GM12878 (cell line): ENCODE data around the gene OMP. TPM values are rescaled to one million over a fixed set of nuclear protein-coding genes. Genes with fewer than 3 reads are reported as not detected.

Experiments
- ATAC-seq: fragments of 200-7000 bp; cut with Tn5 transposase; 3 replicates; pipeline ENCODE4 v1.9.1; 2020; ENCODE audit warnings: mild to moderate bottlenecking, moderate library complexity
- BruUV-seq: library from RNA; stranded (reverse); fragments of 400-500 nt; replicated peaks from 2 replicates; lab custom pipeline; 2021; lab: Mats Ljungman, UMichigan
- CTCF ChIA-PET: fragments of 300-600 bp; sonication (Branson Sonifier 250); formaldehyde crosslinking; extraction: SDS; loops from one replicate; lab custom pipeline; 2021; ENCODE audit warnings: inconsistent platforms; lab: Yijun Ruan, JAX
- POLR2A ChIA-PET: fragments of 350-600 bp; formaldehyde crosslinking; extraction: SDS; loops from one replicate; lab custom pipeline; 2021; ENCODE audit warnings: inconsistent platforms; lab: Charles Lee
- RAD21 ChIA-PET: fragments of 300-600 bp; sonication (Branson Sonifier 250); formaldehyde crosslinking; loops from one replicate; lab custom pipeline; 2023; ENCODE audit warnings: antibody characterized with exemption; ENCODE audit not compliant: unreplicated experiment; lab: Charles Lee
- SMC1A ChIA-PET: fragments of 300-600 bp; sonication (Branson Sonifier 250); formaldehyde crosslinking; loops from one replicate; lab custom pipeline; 2023; ENCODE audit not compliant: unreplicated experiment, uncharacterized antibody; lab: Charles Lee
- DNase-seq: peaks from one replicate; pipeline ENCODE4 v3.0.0-alpha.2; 2011; ENCODE audit warnings: low read depth, low spot score
- FAIRE-seq: peaks from 3 replicates; lab custom pipeline; 2011; peaks lifted over from hg19 to GRCh38; lab: Jason Lieb, UNC
- H2AFZ ChIP-seq: 2 replicates; pipeline ENCODE4 v1.6.0; 2011; ENCODE audit warnings: low read depth, low read length, control low read depth; ENCODE audit not compliant: control insufficient read depth
- H3K27ac ChIP-seq: 2 replicates; pipeline ENCODE4 v1.5.1; 2011; ENCODE audit warnings: control low read depth; ENCODE audit not compliant: control insufficient read depth, insufficient read depth
- H3K27me3 ChIP-seq, 2 experiments: replicated peaks in 1 of 2; 2 replicates each; pipeline versions ENCODE4 v1.6.0 to v1.6.1; 2011; ENCODE audit warnings: low read length in 1 of 2; ENCODE audit not compliant: control insufficient read depth in 2 of 2, insufficient read depth in 2 of 2
- H3K36me3 ChIP-seq, 2 experiments: 2 replicates each; pipeline ENCODE4 v1.5.1; 2011; ENCODE audit warnings: low read length in 1 of 2; ENCODE audit not compliant: control insufficient read depth in 2 of 2, insufficient read depth in 2 of 2
- H3K4me1 ChIP-seq: 2 replicates; pipeline ENCODE4 v1.6.1; 2011; ENCODE audit warnings: mild to moderate bottlenecking, low read length, moderate library complexity, mixed read lengths; ENCODE audit not compliant: control insufficient read depth, insufficient read depth
- H3K4me2 ChIP-seq: 2 replicates; pipeline ENCODE4 v1.6.0; 2011; ENCODE audit warnings: control low read depth; ENCODE audit not compliant: control insufficient read depth, insufficient read depth
- H3K4me3 ChIP-seq: fragments of 200-600 bp; sonication (generic); 2 replicates; pipeline ENCODE4 v1.5.1; 2016
- H3K79me2 ChIP-seq: 2 replicates; pipeline ENCODE4 v1.6.0; 2011; ENCODE audit warnings: low read length; ENCODE audit not compliant: control insufficient read depth, insufficient read depth
- H3K9ac ChIP-seq: 2 replicates; pipeline ENCODE4 v1.8.0; 2011; ENCODE audit warnings: low read length, control low read depth, mixed read lengths; ENCODE audit not compliant: control insufficient read depth, insufficient read depth
- H3K9me3 ChIP-seq: replicated peaks from 3 replicates; pipeline ENCODE4 v1.5.1; 2011; ENCODE audit warnings: mild to moderate bottlenecking, low read length; ENCODE audit not compliant: control insufficient read depth, insufficient read depth
- H4K20me1 ChIP-seq: 2 replicates; pipeline ENCODE4 v1.6.0; 2011; ENCODE audit not compliant: control insufficient read depth, insufficient read depth
- ESRRA ChIP-seq: IDR thresholded peaks from 2 replicates; pipeline ENCODE4 v1.6.1; 2012; ENCODE audit warnings: mild to moderate bottlenecking, low read length, improper control_type of control experiment
- ETV6 ChIP-seq, 2 experiments: fragments of 450-650 bp in 1 of 2; IDR thresholded peaks in 1 of 2; conservative IDR thresholded peaks in 1 of 2; 2 replicates each; pipeline ENCODE4 v1.6.1; 2014; ENCODE audit warnings: antibody characterized with exemption in 1 of 2, borderline replicate concordance in 1 of 2, low read depth in 1 of 2, mild to moderate bottlenecking in 1 of 2, moderate library complexity in 1 of 2
- JUND ChIP-seq: IDR thresholded peaks from 2 replicates; pipeline ENCODE4 v1.6.1; 2012; ENCODE audit warnings: low read depth, mild to moderate bottlenecking, low read length, improper control_type of control experiment, moderate library complexity
- MEF2B ChIP-seq: fragments of 450-650 bp; IDR thresholded peaks from 2 replicates; pipeline ENCODE4 v1.6.1; 2018; ENCODE audit warnings: mild to moderate bottlenecking, moderate library complexity; ENCODE audit not compliant: partially characterized antibody, poor library complexity, severe bottlenecking
- NFYA ChIP-seq: IDR thresholded peaks from 2 replicates; pipeline ENCODE4 v1.6.1; 2011; ENCODE audit warnings: low read depth, mild to moderate bottlenecking, low read length, improper control_type of control experiment, borderline replicate concordance
- PAX8 ChIP-seq: fragments of 450-650 bp; IDR thresholded peaks from 2 replicates; pipeline ENCODE4 v1.6.1; 2017; ENCODE audit warnings: mild to moderate bottlenecking, moderate library complexity
- STAT3 ChIP-seq: IDR thresholded peaks from 2 replicates; pipeline ENCODE4 v1.6.1; 2011; ENCODE audit warnings: low read depth, low read length, improper control_type of control experiment
- SUPT20H ChIP-seq: IDR thresholded peaks from 2 replicates; pipeline ENCODE4 v1.6.1; 2011; ENCODE audit warnings: low read depth, mild to moderate bottlenecking, low read length, moderate library complexity, borderline replicate concordance; ENCODE audit not compliant: control insufficient read depth
- TAF1 ChIP-seq: IDR thresholded peaks from 2 replicates; pipeline ENCODE4 v1.6.1; 2011; ENCODE audit warnings: mild to moderate bottlenecking, low read depth, low read length, borderline replicate concordance
- ZNF24 ChIP-seq: fragments of 450-650 bp; IDR thresholded peaks from 2 replicates; pipeline ENCODE4 v1.6.1; 2017; ENCODE audit warnings: antibody characterized with exemption, mild to moderate bottlenecking
- WGBS: methylation state at CpG from one replicate; pipeline ENCODE4 v1.1.6; 2016; ENCODE audit warnings: low lambda C conversion rate; ENCODE audit not compliant: insufficient replicate concordance, insufficient coverage; ENCODE audit errors: missing lambda C conversion rate; 5-methylcytosine and 5-hydroxymethylcytosine counted together
- in situ Hi-C: fragments of 300-500 bp; cut with MboI; formaldehyde crosslinking; loops from 9 replicates; pipeline ENCODE4 v1.14.3; 2018; ENCODE audit warnings: mixed read lengths
- intact Hi-C: fragments of 100-400 bp; cut with micrococcal nuclease; formaldehyde crosslinking; loops from one replicate; pipeline ENCODE4 v1.14.2; 2022; ENCODE audit not compliant: unreplicated experiment
- polyA plus RNA-seq, 11 experiments: library from polyadenylated mRNA; depleted of rRNA in 4 of 11; unstranded in 6 of 11; stranded (reverse) in 5 of 11; fragments of >200 nt; fragmentation: Nextera tagmentation in 4 of 11; fragmentation: Illumina TruSeq in 1 of 11; extraction: Ambion mirVana in 4 of 11; extraction: Trizol in 1 of 11; gene quantifications; 1 replicate in 1 of 11; 2 replicates in 10 of 11; pipeline versions ENCODE4 v1.2.1 to v1.2.3, GENCODE V29; 2011 to 2016; ENCODE audit warnings: inconsistent platforms in 2 of 11, missing spikeins in 2 of 11, low read depth in 1 of 11
- total RNA-seq, 4 experiments: library from RNA; depleted of rRNA in 3 of 4; stranded (reverse); fragments of >200 nt in 3 of 4; fragmentation: Illumina TruSeq in 1 of 4; extraction: Trizol in 1 of 4; gene quantifications; 2 replicates each; pipeline versions ENCODE4 v1.2.1 to v1.2.3, GENCODE V29; 2013 to 2021
- TF ChIP-seq, protein P1 (sequence below): IDR thresholded peaks from 2 replicates; pipeline ENCODE4 v1.6.1; 2012; ENCODE audit warnings: low read length, inconsistent platforms
- TF ChIP-seq, protein P2 (sequence below): fragments of 450-650 bp; IDR thresholded peaks from 2 replicates; pipeline ENCODE4 v1.6.1; 2016; ENCODE audit warnings: mild to moderate bottlenecking, moderate library complexity, borderline replicate concordance
- TF ChIP-seq, protein P3 (sequence below): fragments of 450-650 bp; IDR thresholded peaks from 2 replicates; pipeline ENCODE4 v1.6.1; 2017; ENCODE audit warnings: low read depth, mild to moderate bottlenecking, moderate library complexity

The OMP gene
- total and polyA plus RNA-seq, 10 of the 15 experiments (the other 5 are each of a cell fraction or from before 2014, with no cell fraction given) = not detected

DNA sequence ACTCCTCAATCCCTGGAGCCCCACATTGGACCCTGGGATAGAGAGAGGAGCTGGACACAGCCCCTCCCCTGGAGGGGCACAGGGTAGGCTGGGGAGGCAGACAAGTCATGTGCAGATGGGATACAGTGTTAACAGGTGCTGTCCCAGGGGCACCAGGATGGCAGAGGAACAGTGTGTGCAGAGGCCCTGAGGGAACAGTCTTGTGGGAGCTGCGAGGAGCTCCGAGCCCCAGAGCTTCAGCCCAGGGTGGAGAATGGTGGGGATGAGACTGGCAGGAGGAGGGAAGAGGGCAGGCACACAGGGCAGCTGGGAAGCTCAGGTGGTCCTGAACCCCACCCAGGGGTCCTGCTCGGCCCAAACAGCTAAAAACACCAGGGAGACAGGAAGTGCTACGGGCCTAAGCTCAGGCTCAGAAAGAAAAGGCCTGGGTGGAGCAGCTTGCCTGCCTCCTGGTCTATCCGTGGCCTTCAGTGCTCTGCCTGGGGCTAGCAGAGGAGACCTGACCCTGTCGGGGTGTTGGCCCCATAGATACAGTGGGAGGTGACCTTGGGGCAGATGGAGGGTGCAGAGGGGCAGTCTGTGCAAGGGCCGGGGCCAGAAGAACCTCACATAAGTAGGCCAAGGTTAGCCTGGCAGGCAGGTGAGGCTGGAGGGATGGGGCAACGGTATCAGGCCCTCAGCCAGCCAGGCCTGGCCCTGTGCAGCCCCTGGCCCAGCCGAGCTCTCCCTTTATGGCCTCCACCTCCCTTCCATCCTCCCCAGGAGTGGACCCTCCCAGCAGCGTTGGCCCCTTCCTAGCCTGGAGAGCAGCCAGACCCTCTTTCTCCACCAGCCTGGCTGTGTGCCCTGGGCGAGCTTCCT is 20.4 kb upstream of the OMP start:
- ATAC-seq (no peak; the same call in 2 of the 3 replicates), DNase-seq (no peak), FAIRE-seq (no peak)
- in situ Hi-C loops = no loop called here
- H3K27me3 ChIP-seq = no peaks in the 10 kb centered on the region
- H3K9me3 ChIP-seq = no peaks in the 10 kb centered on the region; the same call in 2 of the 3 replicates
- H3K36me3 ChIP-seq = no peaks in the 10 kb centered on the region
- WGBS = 16% methylated on average over 10 of the region's 11 CpGs
- no peak overlapping the region for H3K4me3 ChIP-seq
- no peaks in the 10 kb centered on the region for H4K20me1 ChIP-seq
- ChIA-PET CTCF (interaction anchor here (1.9 to 2.5 kb wide), 3 partner anchors 9 to 163 kb away, joined by 8 to 13 read pairs (median 10); no protein-coding TSS in a partner anchor), RAD21 (interaction anchor here (1.2 kb wide), 1 partner anchor 9 kb away, joined by 5 read pairs; no protein-coding TSS in a partner anchor), POLR2A (no interaction called here), SMC1A (interaction anchor here (1.5 to 4.5 kb wide), 2 partner anchors 9 to 35 kb away, joined by 5 to 24 read pairs; no protein-coding TSS in a partner anchor)
- TF ChIP-seq ESRRA = no peak
- TF ChIP-seq NFYA = no peak
- TF ChIP-seq MEF2B = no peak
- TF ChIP-seq, protein P1, sequence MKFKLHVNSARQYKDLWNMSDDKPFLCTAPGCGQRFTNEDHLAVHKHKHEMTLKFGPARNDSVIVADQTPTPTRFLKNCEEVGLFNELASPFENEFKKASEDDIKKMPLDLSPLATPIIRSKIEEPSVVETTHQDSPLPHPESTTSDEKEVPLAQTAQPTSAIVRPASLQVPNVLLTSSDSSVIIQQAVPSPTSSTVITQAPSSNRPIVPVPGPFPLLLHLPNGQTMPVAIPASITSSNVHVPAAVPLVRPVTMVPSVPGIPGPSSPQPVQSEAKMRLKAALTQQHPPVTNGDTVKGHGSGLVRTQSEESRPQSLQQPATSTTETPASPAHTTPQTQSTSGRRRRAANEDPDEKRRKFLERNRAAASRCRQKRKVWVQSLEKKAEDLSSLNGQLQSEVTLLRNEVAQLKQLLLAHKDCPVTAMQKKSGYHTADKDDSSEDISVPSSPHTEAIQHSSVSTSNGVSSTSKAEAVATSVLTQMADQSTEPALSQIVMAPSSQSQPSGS = no peak
- TF ChIP-seq JUND = no peak
- no peak for TF ChIP-seq STAT3
- TF ChIP-seq, protein P2, sequence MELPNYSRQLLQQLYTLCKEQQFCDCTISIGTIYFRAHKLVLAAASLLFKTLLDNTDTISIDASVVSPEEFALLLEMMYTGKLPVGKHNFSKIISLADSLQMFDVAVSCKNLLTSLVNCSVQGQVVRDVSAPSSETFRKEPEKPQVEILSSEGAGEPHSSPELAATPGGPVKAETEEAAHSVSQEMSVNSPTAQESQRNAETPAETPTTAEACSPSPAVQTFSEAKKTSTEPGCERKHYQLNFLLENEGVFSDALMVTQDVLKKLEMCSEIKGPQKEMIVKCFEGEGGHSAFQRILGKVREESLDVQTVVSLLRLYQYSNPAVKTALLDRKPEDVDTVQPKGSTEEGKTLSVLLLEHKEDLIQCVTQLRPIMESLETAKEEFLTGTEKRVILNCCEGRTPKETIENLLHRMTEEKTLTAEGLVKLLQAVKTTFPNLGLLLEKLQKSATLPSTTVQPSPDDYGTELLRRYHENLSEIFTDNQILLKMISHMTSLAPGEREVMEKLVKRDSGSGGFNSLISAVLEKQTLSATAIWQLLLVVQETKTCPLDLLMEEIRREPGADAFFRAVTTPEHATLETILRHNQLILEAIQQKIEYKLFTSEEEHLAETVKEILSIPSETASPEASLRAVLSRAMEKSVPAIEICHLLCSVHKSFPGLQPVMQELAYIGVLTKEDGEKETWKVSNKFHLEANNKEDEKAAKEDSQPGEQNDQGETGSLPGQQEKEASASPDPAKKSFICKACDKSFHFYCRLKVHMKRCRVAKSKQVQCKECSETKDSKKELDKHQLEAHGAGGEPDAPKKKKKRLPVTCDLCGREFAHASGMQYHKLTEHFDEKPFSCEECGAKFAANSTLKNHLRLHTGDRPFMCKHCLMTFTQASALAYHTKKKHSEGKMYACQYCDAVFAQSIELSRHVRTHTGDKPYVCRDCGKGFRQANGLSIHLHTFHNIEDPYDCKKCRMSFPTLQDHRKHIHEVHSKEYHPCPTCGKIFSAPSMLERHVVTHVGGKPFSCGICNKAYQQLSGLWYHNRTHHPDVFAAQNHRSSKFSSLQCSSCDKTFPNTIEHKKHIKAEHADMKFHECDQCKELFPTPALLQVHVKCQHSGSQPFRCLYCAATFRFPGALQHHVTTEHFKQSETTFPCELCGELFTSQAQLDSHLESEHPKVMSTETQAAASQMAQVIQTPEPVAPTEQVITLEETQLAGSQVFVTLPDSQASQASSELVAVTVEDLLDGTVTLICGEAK = no peak
- TF ChIP-seq, protein P3, sequence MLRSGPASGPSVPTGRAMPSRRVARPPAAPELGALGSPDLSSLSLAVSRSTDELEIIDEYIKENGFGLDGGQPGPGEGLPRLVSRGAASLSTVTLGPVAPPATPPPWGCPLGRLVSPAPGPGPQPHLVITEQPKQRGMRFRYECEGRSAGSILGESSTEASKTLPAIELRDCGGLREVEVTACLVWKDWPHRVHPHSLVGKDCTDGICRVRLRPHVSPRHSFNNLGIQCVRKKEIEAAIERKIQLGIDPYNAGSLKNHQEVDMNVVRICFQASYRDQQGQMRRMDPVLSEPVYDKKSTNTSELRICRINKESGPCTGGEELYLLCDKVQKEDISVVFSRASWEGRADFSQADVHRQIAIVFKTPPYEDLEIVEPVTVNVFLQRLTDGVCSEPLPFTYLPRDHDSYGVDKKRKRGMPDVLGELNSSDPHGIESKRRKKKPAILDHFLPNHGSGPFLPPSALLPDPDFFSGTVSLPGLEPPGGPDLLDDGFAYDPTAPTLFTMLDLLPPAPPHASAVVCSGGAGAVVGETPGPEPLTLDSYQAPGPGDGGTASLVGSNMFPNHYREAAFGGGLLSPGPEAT = no peak
- TF ChIP-seq ZNF24 = no peak
- no peak for TF ChIP-seq TAF1
- TF ChIP-seq PAX8 = no peak
- TF ChIP-seq ETV6 (conservative IDR thresholded peaks at IDR 0.05 in 1 of 2, IDR thresholded peaks at IDR 0.05 in 1 of 2; ENCODE audit: borderline replicate concordance in 1 of 2, low read depth in 1 of 2) = no peak
- no peak for TF ChIP-seq SUPT20H
- peaks cover 14% of the 10 kb centered on the region for H3K4me1 ChIP-seq
- no peak overlapping the region for H3K4me2 ChIP-seq
- peak overlapping the region; percentile 82 for H2AFZ ChIP-seq
- no peak overlapping the region for H3K27ac ChIP-seq
- no TSS peak for BruUV-seq
- no peak overlapping the region for H3K9ac ChIP-seq
- H3K79me2 ChIP-seq = no peaks in the 10 kb centered on the region
- intact Hi-C loops = no loop called here
